Measurements from ENCODE around the gene GID4. TPM values are rescaled to one million over a fixed set of nuclear protein-coding genes. Genes with fewer than 3 reads are reported as not detected.

Gene GID4
- total RNA-seq, 1 donor from 2014 or later, result 8.2 TPM

DNA sequence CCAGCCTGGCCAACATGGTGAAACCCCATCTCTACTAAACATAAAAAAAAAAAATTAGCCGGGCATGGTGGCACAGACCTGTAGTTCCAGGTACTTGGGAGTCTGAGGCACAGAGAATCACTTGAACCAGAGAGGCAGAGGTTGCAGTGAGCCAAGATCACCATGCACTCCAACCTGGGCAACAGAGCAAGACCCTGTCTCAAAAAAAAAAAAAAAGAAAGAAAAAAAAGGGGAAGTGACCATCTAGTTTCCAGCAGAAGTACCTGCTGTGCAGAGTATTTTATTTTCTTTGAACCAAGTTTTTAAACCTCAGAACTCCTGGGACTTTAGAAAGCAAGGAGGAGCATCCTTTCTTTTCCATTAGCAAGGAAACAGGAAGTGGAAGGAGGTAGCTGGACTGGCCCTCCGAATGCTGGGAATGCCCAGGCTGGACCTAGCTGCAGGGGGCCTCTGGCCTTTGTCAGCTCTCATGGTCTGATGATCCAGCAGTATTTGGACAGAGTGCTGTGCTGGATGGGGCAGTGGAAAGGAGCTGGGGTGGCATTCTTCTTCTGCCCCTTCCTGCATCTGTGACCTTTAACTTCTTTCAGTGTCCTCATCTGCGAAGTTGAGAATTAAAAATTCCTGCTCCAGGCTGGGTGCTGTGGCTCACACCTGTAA is 6.6 kb downstream of the GID4 start:
- DNase-seq, result no peak

DNA sequence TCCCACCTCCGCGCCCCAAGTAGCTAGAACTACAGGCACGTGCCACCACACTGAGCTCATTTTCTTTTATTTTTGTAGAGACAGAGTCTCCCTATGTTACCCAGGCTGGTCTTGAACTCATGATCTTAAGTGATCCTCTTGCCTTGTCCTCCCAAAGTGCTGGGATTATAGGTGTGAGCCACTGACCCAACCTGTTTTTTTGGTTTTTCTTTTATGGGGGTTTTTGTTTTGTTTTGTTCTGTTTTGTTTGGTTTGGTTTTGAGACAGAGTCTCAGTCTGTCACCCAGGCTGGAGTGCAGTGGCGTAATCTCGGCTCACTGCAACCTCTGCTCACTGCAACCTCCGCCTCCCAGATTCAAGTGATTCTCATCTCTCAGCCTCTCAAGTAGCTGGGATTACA is 16.4 kb downstream of the GID4 start:
- H3K9me3 Mint-ChIP-seq (ENCODE audit: unreplicated experiment), result no peaks in the 10 kb centered on the region

More for the DNA sequence above, 6.6 kb downstream of the GID4 start:
- Mint-ChIP-seq H3K27ac (ENCODE audit: unreplicated experiment) (no peak overlapping the region), H3K36me3 (ENCODE audit: unreplicated experiment) (no peaks in the 10 kb centered on the region), H3K4me3 (ENCODE audit: unreplicated experiment) (no peak overlapping the region), H3K4me1 (ENCODE audit: low read depth, unreplicated experiment) (peaks cover 8% of the 10 kb centered on the region), H3K9me3 (ENCODE audit: unreplicated experiment) (no peaks in the 10 kb centered on the region), H3K27me3 (ENCODE audit: unreplicated experiment) (no peaks in the 10 kb centered on the region)
- TF ChIP-seq, protein P1, sequence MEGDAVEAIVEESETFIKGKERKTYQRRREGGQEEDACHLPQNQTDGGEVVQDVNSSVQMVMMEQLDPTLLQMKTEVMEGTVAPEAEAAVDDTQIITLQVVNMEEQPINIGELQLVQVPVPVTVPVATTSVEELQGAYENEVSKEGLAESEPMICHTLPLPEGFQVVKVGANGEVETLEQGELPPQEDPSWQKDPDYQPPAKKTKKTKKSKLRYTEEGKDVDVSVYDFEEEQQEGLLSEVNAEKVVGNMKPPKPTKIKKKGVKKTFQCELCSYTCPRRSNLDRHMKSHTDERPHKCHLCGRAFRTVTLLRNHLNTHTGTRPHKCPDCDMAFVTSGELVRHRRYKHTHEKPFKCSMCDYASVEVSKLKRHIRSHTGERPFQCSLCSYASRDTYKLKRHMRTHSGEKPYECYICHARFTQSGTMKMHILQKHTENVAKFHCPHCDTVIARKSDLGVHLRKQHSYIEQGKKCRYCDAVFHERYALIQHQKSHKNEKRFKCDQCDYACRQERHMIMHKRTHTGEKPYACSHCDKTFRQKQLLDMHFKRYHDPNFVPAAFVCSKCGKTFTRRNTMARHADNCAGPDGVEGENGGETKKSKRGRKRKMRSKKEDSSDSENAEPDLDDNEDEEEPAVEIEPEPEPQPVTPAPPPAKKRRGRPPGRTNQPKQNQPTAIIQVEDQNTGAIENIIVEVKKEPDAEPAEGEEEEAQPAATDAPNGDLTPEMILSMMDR (IDR thresholded peaks at IDR 0.05; ENCODE audit: partially characterized antibody, unreplicated experiment), result no peak

DNA sequence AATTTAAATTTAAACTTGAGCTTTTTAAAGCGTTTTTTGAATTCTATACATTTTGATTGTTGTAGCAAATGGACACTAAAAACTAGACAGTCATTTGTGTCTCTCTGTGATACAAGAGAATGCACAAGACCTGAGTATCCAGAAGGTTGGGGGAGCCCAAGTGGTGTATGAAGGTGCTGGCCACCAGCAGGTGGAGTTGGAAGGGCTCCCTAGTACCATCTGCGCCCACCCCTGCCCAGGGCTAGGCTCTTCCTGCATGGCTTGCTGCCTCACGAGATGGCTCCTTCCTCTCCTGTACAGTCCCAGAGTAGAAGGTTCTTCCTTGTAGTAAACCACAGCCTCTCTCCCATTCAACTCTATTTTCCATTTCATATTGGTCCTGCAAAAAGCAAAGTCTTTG is 17.0 kb downstream of the GID4 start:
- no peak overlapping the region for H3K27ac Mint-ChIP-seq (ENCODE audit: unreplicated experiment)
- H3K4me3 Mint-ChIP-seq (ENCODE audit: unreplicated experiment), result no peak overlapping the region
- no peaks in the 10 kb centered on the region for H3K4me1 Mint-ChIP-seq (ENCODE audit: low read depth, unreplicated experiment)
- H3K9me3 Mint-ChIP-seq (ENCODE audit: unreplicated experiment), result no peaks in the 10 kb centered on the region
- TF ChIP-seq, protein P1 (IDR thresholded peaks at IDR 0.05; ENCODE audit: partially characterized antibody, unreplicated experiment), result no peak
- H3K27me3 Mint-ChIP-seq (ENCODE audit: unreplicated experiment), result no peaks in the 10 kb centered on the region
- no peaks in the 10 kb centered on the region for H3K36me3 Mint-ChIP-seq (ENCODE audit: unreplicated experiment)
- DNase-seq, result no peak

More for the DNA sequence above, 16.4 kb downstream of the GID4 start:
- no peak for DNase-seq
- Mint-ChIP-seq H3K4me1 (ENCODE audit: low read depth, unreplicated experiment) (no peaks in the 10 kb centered on the region), H3K36me3 (ENCODE audit: unreplicated experiment) (no peaks in the 10 kb centered on the region), H3K27me3 (ENCODE audit: unreplicated experiment) (no peaks in the 10 kb centered on the region), H3K4me3 (ENCODE audit: unreplicated experiment) (no peak overlapping the region), H3K27ac (ENCODE audit: unreplicated experiment) (no peak overlapping the region)
- TF ChIP-seq, protein P1 (IDR thresholded peaks at IDR 0.05; ENCODE audit: partially characterized antibody, unreplicated experiment), result no peak

DNA sequence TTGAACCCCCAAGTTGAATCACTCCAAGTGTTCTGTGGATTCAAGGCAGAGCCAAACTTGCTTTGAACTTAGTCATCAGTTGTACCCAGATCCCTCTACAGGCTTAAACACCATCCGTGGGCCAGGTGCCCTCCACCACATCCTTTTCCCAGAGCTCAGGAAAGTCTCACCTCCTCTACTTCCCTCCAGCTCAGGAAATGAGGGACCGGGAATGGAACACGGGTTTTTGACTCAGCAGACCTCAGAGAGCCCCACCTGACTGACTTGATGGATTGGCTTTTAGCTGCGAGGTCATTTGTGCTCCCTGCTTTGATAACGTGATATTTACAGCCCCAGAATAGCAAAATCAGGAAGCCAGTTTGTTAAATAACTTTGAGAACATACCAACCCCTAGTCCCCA is 20.1 kb downstream of the GID4 start:
- Mint-ChIP-seq H3K27me3 (ENCODE audit: unreplicated experiment) (no peaks in the 10 kb centered on the region), H3K36me3 (ENCODE audit: unreplicated experiment) (no peaks in the 10 kb centered on the region), H3K27ac (ENCODE audit: unreplicated experiment) (no peak overlapping the region), H3K9me3 (ENCODE audit: unreplicated experiment) (no peaks in the 10 kb centered on the region), H3K4me3 (ENCODE audit: unreplicated experiment) (no peak overlapping the region), H3K4me1 (ENCODE audit: low read depth, unreplicated experiment) (no peaks in the 10 kb centered on the region)
- DNase-seq, result no peak
- TF ChIP-seq, protein P1 (IDR thresholded peaks at IDR 0.05; ENCODE audit: partially characterized antibody, unreplicated experiment), result no peak

DNA sequence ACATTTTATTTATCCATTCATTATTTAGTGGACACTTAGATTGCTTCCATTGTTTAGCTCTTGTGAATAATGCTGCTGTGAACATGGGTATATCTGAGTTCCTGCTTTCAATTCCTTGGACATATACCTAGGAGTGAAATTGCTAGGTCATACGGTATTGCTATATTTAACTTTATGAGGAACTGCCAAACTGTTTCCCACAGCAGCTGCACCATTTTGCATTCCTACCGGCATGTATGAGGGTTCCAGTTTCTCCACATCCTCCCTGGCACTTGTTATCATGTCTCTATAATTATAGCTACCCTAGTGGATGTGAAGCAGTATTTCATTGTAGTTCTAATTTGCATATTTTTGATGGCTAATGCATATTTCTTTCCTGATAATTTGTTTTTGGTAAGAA is 24.8 kb downstream of the GID4 start:
- H3K27me3 Mint-ChIP-seq (ENCODE audit: unreplicated experiment), result no peaks in the 10 kb centered on the region
- no peak for DNase-seq

More for the DNA sequence above, 24.8 kb downstream of the GID4 start:
- no peaks in the 10 kb centered on the region for H3K36me3 Mint-ChIP-seq (ENCODE audit: unreplicated experiment)
- H3K4me3 Mint-ChIP-seq (ENCODE audit: unreplicated experiment), result no peak overlapping the region
- TF ChIP-seq, protein P1 (IDR thresholded peaks at IDR 0.05; ENCODE audit: partially characterized antibody, unreplicated experiment), result no peak
- no peaks in the 10 kb centered on the region for H3K9me3 Mint-ChIP-seq (ENCODE audit: unreplicated experiment)
- no peak overlapping the region for H3K27ac Mint-ChIP-seq (ENCODE audit: unreplicated experiment)
- no peaks in the 10 kb centered on the region for H3K4me1 Mint-ChIP-seq (ENCODE audit: low read depth, unreplicated experiment)

Measured in glutamatergic neuron (in vitro differentiated cells).